Measurements from ENCODE around the gene SLAMF6.

- TF ChIP-seq, protein P1, sequence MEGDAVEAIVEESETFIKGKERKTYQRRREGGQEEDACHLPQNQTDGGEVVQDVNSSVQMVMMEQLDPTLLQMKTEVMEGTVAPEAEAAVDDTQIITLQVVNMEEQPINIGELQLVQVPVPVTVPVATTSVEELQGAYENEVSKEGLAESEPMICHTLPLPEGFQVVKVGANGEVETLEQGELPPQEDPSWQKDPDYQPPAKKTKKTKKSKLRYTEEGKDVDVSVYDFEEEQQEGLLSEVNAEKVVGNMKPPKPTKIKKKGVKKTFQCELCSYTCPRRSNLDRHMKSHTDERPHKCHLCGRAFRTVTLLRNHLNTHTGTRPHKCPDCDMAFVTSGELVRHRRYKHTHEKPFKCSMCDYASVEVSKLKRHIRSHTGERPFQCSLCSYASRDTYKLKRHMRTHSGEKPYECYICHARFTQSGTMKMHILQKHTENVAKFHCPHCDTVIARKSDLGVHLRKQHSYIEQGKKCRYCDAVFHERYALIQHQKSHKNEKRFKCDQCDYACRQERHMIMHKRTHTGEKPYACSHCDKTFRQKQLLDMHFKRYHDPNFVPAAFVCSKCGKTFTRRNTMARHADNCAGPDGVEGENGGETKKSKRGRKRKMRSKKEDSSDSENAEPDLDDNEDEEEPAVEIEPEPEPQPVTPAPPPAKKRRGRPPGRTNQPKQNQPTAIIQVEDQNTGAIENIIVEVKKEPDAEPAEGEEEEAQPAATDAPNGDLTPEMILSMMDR (IDR thresholded peaks at IDR 0.05), result no peak
- no peak for TF ChIP-seq SIN3A (IDR thresholded peaks at IDR 0.05; ENCODE audit: borderline replicate concordance, insufficient read depth, low read depth, low read length)
- TF ChIP-seq POLR2AphosphoS5 (IDR thresholded peaks at IDR 0.05; ENCODE audit: low read depth, low read length), result no peak
Measured at GRCh38 chr1:160471253-160471652, 51.8 kb downstream of the SLAMF6 start.

All from Panc1 (cell line).